Endodermal cell (in vitro differentiated cells): Measurements from ENCODE around the gene HOXD11. TPM values are rescaled to one million over a fixed set of nuclear protein-coding genes. Genes with fewer than 3 reads are reported as not detected.

ENCODE experiments used
- DNase-seq: peaks from one replicate; pipeline ENCODE4 v3.0.0-alpha.2; 2017
- H3K27ac ChIP-seq: 2 replicates; pipeline ENCODE4 v1.5.1; 2013; ENCODE audit warnings: mild to moderate bottlenecking, low read depth, low read length, moderate library complexity
- H3K27me3 ChIP-seq: 2 replicates; pipeline ENCODE4 v1.6.1; 2013; ENCODE audit warnings: mild to moderate bottlenecking, low read length, moderate library complexity; ENCODE audit not compliant: insufficient read depth, control insufficient read depth, poor library complexity, severe bottlenecking
- H3K36me3 ChIP-seq: 2 replicates; pipeline ENCODE4 v1.7.0; 2013; ENCODE audit warnings: mild to moderate bottlenecking, low read length, moderate library complexity; ENCODE audit not compliant: control insufficient read depth, insufficient read depth
- H3K4me1 ChIP-seq: one replicate; pipeline ENCODE4 v1.7.0; 2013; ENCODE audit warnings: low read length; ENCODE audit not compliant: control insufficient read depth, insufficient read depth
- H3K4me3 ChIP-seq: 2 replicates; pipeline ENCODE4 v1.5.1; 2013; ENCODE audit warnings: mild to moderate bottlenecking, low read length, moderate library complexity
- H3K9ac ChIP-seq: 2 replicates; pipeline ENCODE4 v1.6.1; 2013; ENCODE audit warnings: mild to moderate bottlenecking, low read length, moderate library complexity; ENCODE audit not compliant: poor library complexity, severe bottlenecking; ENCODE audit errors: extremely low read depth
- H3K9me3 ChIP-seq: 2 replicates; pipeline ENCODE4 v1.6.1; 2013; ENCODE audit warnings: mild to moderate bottlenecking, low read length, moderate library complexity; ENCODE audit not compliant: control insufficient read depth
- H3K27ac Mint-ChIP-seq: 2 replicates; pipeline ENCODE4 v1.8.0; 2020; ENCODE audit warnings: mixed read lengths
- H3K27me3 Mint-ChIP-seq: 2 replicates; pipeline ENCODE4 v1.8.0; 2021; ENCODE audit warnings: mild to moderate bottlenecking, mixed read lengths; ENCODE audit not compliant: insufficient read depth
- H3K36me3 Mint-ChIP-seq: 2 replicates; pipeline ENCODE4 v1.8.0; 2020; ENCODE audit warnings: low read depth, mixed read lengths
- H3K4me1 Mint-ChIP-seq: 2 replicates; pipeline ENCODE4 v1.8.0; 2020; ENCODE audit warnings: mixed read lengths
- H3K4me3 Mint-ChIP-seq: 2 replicates; pipeline ENCODE4 v1.8.0; 2020; ENCODE audit warnings: mild to moderate bottlenecking, moderate library complexity, mixed read lengths
- H3K9me3 Mint-ChIP-seq: 2 replicates; pipeline ENCODE4 v1.8.0; 2020; ENCODE audit warnings: mild to moderate bottlenecking, mixed read lengths
- CTCF ChIP-seq: fragments of 200-600 bp; sonication (generic); conservative IDR thresholded peaks from 2 replicates; pipeline ENCODE4 v1.5.0; 2021; ENCODE audit warnings: antibody characterized with exemption, mild to moderate bottlenecking
- WGBS, 2 experiments: methylation state at CpG; one replicate each; pipeline versions ENCODE4 v1.1.5 to v1.1.7; 2013; ENCODE audit warnings: missing lambda C conversion rate in 2 of 2, mixed read lengths in 1 of 2; ENCODE audit not compliant: insufficient coverage in 1 of 2, insufficient read length in 1 of 2; 5-methylcytosine and 5-hydroxymethylcytosine counted together
- total RNA-seq, 2 donors: library from RNA; stranded (reverse); fragmentation: NEBNext Ultra II Directional in 1 of 2; extraction: Animal tissue kit (Norgen Biotek cat#: 25700) in 1 of 2; gene quantifications; 2 replicates in 1 of 2; 3 replicates in 1 of 2; pipeline ENCODE4 v1.2.1, GENCODE V29; 2021

HOXD11 gene
- total RNA-seq, 2 donors from 2014 or later: not detected

- Histone ChIP-seq H3K9me3 (peaks cover 14% of the 10 kb centered on the region), H3K9ac (no peak overlapping the region), H3K4me1 (no peaks in the 10 kb centered on the region), H3K27ac (no peak overlapping the region), H3K36me3 (no peaks in the 10 kb centered on the region), H3K4me3 (no peak overlapping the region), H3K27me3 (peaks cover 98% of the 10 kb centered on the region)
- Mint-ChIP-seq H3K4me1 (no peaks in the 10 kb centered on the region), H3K27ac (no peak overlapping the region), H3K36me3 (no peaks in the 10 kb centered on the region), H3K27me3 (peaks cover 98% of the 10 kb centered on the region), H3K4me3 (no peak overlapping the region), H3K9me3 (no peaks in the 10 kb centered on the region)
- no peak for DNase-seq
- TF ChIP-seq CTCF: no peak
- WGBS, 2 experiments: 78% methylated on average over 2 of the region's 2 CpGs; no CpG with 5 or more reads in 1 of the 2 experiments
Measured at GRCh38 chr2:176142281-176142680, 35.2 kb downstream of the HOXD11 start.

- TF ChIP-seq CTCF: no peak
- no peaks in the 10 kb centered on the region for H3K4me1 ChIP-seq
- peaks cover 98% of the 10 kb centered on the region for H3K27me3 ChIP-seq
- Mint-ChIP-seq H3K4me1 (peaks cover 8% of the 10 kb centered on the region), H3K27me3 (peaks cover 98% of the 10 kb centered on the region), H3K27ac (no peak overlapping the region), H3K36me3 (no peaks in the 10 kb centered on the region), H3K9me3 (no peaks in the 10 kb centered on the region), H3K4me3 (no peak overlapping the region)
- no peak overlapping the region for H3K9ac ChIP-seq
- no peak for DNase-seq
- WGBS, 2 experiments: 0 to 38% methylated on average over 1 to 3 of the region's 4 CpGs
- no peak overlapping the region for H3K4me3 ChIP-seq
- no peaks in the 10 kb centered on the region for H3K36me3 ChIP-seq
- H3K9me3 ChIP-seq: no peaks in the 10 kb centered on the region
- no peak overlapping the region for H3K27ac ChIP-seq
Measured at GRCh38 chr2:176145085-176145969, 38.2 kb downstream of the HOXD11 start.

- no peak overlapping the region for H3K9ac ChIP-seq
- no peak overlapping the region for H3K27ac Mint-ChIP-seq
- no peaks in the 10 kb centered on the region for H3K9me3 ChIP-seq
- no peak overlapping the region for H3K4me3 ChIP-seq
- peaks cover 100% of the 10 kb centered on the region for H3K27me3 ChIP-seq
- H3K36me3 ChIP-seq: no peaks in the 10 kb centered on the region
- no peak for TF ChIP-seq CTCF
- no peak overlapping the region for H3K4me3 Mint-ChIP-seq
- peaks cover 8% of the 10 kb centered on the region for H3K4me1 Mint-ChIP-seq
- no peaks in the 10 kb centered on the region for H3K4me1 ChIP-seq
- peaks cover 100% of the 10 kb centered on the region for H3K27me3 Mint-ChIP-seq
- 52 to 56% methylated on average over 2 to 6 of the region's 6 CpGs for WGBS, 2 experiments
- H3K9me3 Mint-ChIP-seq: no peaks in the 10 kb centered on the region
- no peaks in the 10 kb centered on the region for H3K36me3 Mint-ChIP-seq
- DNase-seq: no peak
- H3K27ac ChIP-seq: no peak overlapping the region
Measured at GRCh38 chr2:176146101-176146500, 39.0 kb downstream of the HOXD11 start.
